GM06990 (cell line): ENCODE data around the gene PDGFD.
A peak's percentile ranks its signal among the peaks of the same experiment; 100 is the strongest.

Source experiments
- DNase-seq: peaks from one replicate; pipeline ENCODE4 v3.0.0-alpha.2; 2011; ENCODE audit not compliant: insufficient read length; ENCODE audit errors: extremely low read depth
- H3K27me3 ChIP-seq: replicated peaks from 2 replicates; pipeline ENCODE4 v1.6.0; 2011; ENCODE audit warnings: low read length; ENCODE audit not compliant: control insufficient read depth, insufficient read depth
- H3K36me3 ChIP-seq: 2 replicates; pipeline ENCODE4 v1.5.1; 2011; ENCODE audit warnings: low read length; ENCODE audit not compliant: control insufficient read depth, insufficient read depth
- H3K4me3 ChIP-seq: replicated peaks from 2 replicates; pipeline ENCODE4 v1.5.1; 2011; ENCODE audit warnings: low read depth, mild to moderate bottlenecking, control low read depth, low read length
- CTCF ChIP-seq: IDR thresholded peaks from 2 replicates; pipeline ENCODE4 v1.5.1; 2011; ENCODE audit warnings: low read length, control low read depth, mild to moderate bottlenecking, inconsistent platforms; ENCODE audit not compliant: insufficient read depth, poor library complexity, severe bottlenecking

PDGFD gene

GRCh38 chr11:103997082-103997481 is 166.9 kb downstream of the PDGFD start:
- H3K27me3 ChIP-seq, result no peaks in the 10 kb centered on the region
- TF ChIP-seq CTCF, result no peak

DNA sequence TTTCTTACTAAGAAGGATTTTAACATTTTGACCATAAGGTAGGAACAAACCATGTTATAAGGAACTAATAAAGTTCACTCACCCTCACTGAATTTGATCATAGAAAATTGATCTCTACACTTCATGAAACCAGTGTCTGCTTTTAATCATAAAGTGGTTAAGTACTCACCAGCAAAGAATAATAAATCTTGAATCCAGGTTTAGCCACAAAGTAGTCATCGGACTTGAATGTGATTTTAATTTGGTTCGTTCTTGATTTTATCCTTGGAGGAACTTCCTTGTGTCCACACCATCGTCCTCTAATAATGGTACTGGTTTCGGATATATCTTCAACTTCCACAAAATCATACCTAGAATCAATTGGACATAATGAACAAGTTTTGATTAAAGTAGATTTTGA is 168.1 kb downstream of the PDGFD start:
- Histone ChIP-seq H3K4me3 (no peak overlapping the region), H3K27me3 (no peaks in the 10 kb centered on the region), H3K36me3 (no peaks in the 10 kb centered on the region)
- DNase-seq, result no peak
- TF ChIP-seq CTCF, result no peak

More at GRCh38 chr11:103997082-103997481, 166.9 kb downstream of the PDGFD start:
- Histone ChIP-seq H3K4me3 (no peak overlapping the region), H3K36me3 (no peaks in the 10 kb centered on the region)
- DNase-seq, result peak; percentile 8

GRCh38 chr11:103994518-103994917 is 169.4 kb downstream of the PDGFD start:
- no peak for TF ChIP-seq CTCF
- no peak for DNase-seq
- Histone ChIP-seq H3K36me3 (no peaks in the 10 kb centered on the region), H3K4me3 (no peak overlapping the region), H3K27me3 (no peaks in the 10 kb centered on the region)

- no peak for DNase-seq
- no peak for TF ChIP-seq CTCF
Measured at GRCh38 chr11:103994094-103994493, 169.9 kb downstream of the PDGFD start.

DNA sequence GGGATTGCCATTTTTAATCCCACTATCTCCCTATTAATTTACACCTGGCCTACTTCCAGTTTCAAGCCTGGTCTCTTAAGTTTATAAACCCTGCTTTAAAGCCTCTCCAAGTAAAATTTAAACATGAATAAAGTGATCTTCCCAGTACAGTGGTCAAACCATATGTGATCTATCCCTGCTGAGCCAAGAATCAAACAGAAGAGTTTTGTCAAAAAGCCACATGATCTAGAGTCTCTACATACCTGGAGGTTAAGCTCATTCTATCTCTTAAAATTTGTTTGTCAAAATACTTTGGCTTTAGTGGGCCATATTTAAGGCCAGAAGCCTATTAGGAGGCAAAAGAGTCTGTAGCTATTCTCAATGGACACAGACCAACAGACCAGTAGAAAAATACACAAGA is 170.4 kb downstream of the PDGFD start:
- Histone ChIP-seq H3K4me3 (no peak overlapping the region), H3K36me3 (no peaks in the 10 kb centered on the region), H3K27me3 (no peaks in the 10 kb centered on the region)
- no peak for DNase-seq
- TF ChIP-seq CTCF, result no peak

More at GRCh38 chr11:103994094-103994493, 169.9 kb downstream of the PDGFD start:
- Histone ChIP-seq H3K4me3 (no peak overlapping the region), H3K27me3 (no peaks in the 10 kb centered on the region), H3K36me3 (no peaks in the 10 kb centered on the region)

DNA sequence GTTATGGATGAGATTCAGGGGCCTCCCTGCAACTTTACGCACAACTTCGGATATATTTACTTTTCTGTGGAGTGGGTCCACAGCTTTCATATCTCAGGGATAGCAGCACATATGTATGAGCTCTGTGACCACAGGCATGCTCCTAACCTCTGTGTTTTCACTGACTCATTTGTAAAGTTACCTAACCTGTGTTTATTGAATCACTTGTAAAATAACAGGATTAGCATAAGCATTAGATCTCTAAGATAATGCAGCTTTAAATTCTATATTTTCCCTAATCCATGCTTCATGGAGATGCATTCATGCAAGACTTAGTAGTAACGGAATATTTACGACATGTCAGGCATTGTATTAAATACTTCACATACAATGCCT is 175.4 kb downstream of the PDGFD start:
- no peak overlapping the region for H3K4me3 ChIP-seq
- no peak for TF ChIP-seq CTCF
- H3K36me3 ChIP-seq, result no peaks in the 10 kb centered on the region
- DNase-seq, result no peak
- no peaks in the 10 kb centered on the region for H3K27me3 ChIP-seq
